Parathyroid adenoma (tissue), 2 donors: Measurements from ENCODE around the gene RALGAPA2.

Experiments used
- H2AFZ ChIP-seq: fragments of 300-600 bp; sonication (generic); one replicate; pipeline ENCODE4 v1.7.0; 2017; ENCODE audit warnings: antibody characterized with exemption, mild to moderate bottlenecking
- H3K27ac ChIP-seq: fragments of 300-600 bp; sonication (generic); one replicate; pipeline ENCODE4 v1.7.0; 2017
- H3K27me3 ChIP-seq: fragments of 300-600 bp; sonication (generic); one replicate; pipeline ENCODE4 v1.7.0; 2017; ENCODE audit warnings: low read length; ENCODE audit not compliant: control insufficient read depth, insufficient read depth
- H3K36me3 ChIP-seq: fragments of 300-600 bp; sonication (generic); one replicate; pipeline ENCODE4 v1.7.0; 2017; ENCODE audit warnings: low read length; ENCODE audit not compliant: control insufficient read depth, insufficient read depth
- H3K4me1 ChIP-seq: fragments of 300-600 bp; sonication (generic); one replicate; pipeline ENCODE4 v1.7.0; 2017; ENCODE audit warnings: control low read depth
- H3K4me2 ChIP-seq: fragments of 300-600 bp; sonication (generic); one replicate; pipeline ENCODE4 v1.7.0; 2017; ENCODE audit warnings: low read length
- H3K4me3 ChIP-seq: fragments of 300-600 bp; sonication (generic); one replicate; pipeline ENCODE4 v1.7.0; 2017; ENCODE audit warnings: low read depth, low read length
- H3K79me2 ChIP-seq: fragments of 300-600 bp; sonication (generic); one replicate; pipeline ENCODE4 v1.7.0; 2017; ENCODE audit warnings: control low read depth
- H3K9ac ChIP-seq: fragments of 300-600 bp; sonication (generic); one replicate; pipeline ENCODE4 v1.7.0; 2017; ENCODE audit warnings: mild to moderate bottlenecking
- H3K9me3 ChIP-seq: fragments of 300-600 bp; sonication (generic); one replicate; pipeline ENCODE4 v1.7.0; 2017; ENCODE audit warnings: low read length; ENCODE audit not compliant: control insufficient read depth
- TF ChIP-seq, protein P1 (sequence below): fragments of 300-600 bp; sonication (generic); IDR thresholded peaks from one replicate; pipeline ENCODE4 v1.7.0; 2017; ENCODE audit warnings: antibody characterized with exemption, mild to moderate bottlenecking
- donor health status: primary hyperparathyroidism.

Gene RALGAPA2

DNA sequence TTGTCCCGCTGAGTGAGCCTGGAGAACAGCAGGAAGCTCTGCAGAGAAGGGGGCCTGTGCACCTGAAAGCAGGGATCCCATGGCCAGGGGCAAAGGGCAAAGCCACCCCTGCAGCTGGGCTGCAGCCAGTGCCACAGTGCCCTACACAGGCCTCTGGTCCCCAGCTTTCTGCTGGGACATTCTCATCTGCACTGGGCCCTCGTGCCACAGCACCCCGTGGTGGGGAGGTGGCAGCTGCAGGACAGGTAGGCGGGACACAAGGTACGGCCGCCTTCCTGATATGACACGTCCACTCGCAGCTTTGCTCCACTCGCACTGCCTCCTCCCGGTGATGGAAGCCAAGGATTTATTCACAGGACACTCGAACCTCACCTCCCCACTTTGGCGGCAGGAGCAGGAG, 317.4 kb downstream of the RALGAPA2 start:
- Histone ChIP-seq H3K4me2 (no peak overlapping the region), H3K4me1 (no peaks in the 10 kb centered on the region), H3K9me3 (no peaks in the 10 kb centered on the region), H3K36me3 (no peaks in the 10 kb centered on the region), H3K79me2 (no peaks in the 10 kb centered on the region), H3K4me3 (no peak overlapping the region), H3K27ac (no peak overlapping the region), H3K27me3 (no peaks in the 10 kb centered on the region), H3K9ac (no peak overlapping the region), H2AFZ (no peak overlapping the region)
- TF ChIP-seq, protein P1, sequence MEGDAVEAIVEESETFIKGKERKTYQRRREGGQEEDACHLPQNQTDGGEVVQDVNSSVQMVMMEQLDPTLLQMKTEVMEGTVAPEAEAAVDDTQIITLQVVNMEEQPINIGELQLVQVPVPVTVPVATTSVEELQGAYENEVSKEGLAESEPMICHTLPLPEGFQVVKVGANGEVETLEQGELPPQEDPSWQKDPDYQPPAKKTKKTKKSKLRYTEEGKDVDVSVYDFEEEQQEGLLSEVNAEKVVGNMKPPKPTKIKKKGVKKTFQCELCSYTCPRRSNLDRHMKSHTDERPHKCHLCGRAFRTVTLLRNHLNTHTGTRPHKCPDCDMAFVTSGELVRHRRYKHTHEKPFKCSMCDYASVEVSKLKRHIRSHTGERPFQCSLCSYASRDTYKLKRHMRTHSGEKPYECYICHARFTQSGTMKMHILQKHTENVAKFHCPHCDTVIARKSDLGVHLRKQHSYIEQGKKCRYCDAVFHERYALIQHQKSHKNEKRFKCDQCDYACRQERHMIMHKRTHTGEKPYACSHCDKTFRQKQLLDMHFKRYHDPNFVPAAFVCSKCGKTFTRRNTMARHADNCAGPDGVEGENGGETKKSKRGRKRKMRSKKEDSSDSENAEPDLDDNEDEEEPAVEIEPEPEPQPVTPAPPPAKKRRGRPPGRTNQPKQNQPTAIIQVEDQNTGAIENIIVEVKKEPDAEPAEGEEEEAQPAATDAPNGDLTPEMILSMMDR = no peak

GRCh38 chr20:20393207-20394120, 319.0 kb downstream of the RALGAPA2 start:
- Histone ChIP-seq H3K9ac (no peak overlapping the region), H3K4me2 (no peak overlapping the region), H3K4me3 (no peak overlapping the region), H3K27me3 (no peaks in the 10 kb centered on the region), H2AFZ (no peak overlapping the region), H3K9me3 (no peaks in the 10 kb centered on the region), H3K27ac (no peak overlapping the region), H3K4me1 (no peaks in the 10 kb centered on the region), H3K79me2 (no peaks in the 10 kb centered on the region), H3K36me3 (no peaks in the 10 kb centered on the region)
- TF ChIP-seq, protein P1 = no peak

GRCh38 chr20:20391766-20392165, 320.7 kb downstream of the RALGAPA2 start:
- H3K27me3 ChIP-seq = no peaks in the 10 kb centered on the region
- H3K4me2 ChIP-seq = no peak overlapping the region
- H3K9ac ChIP-seq = no peak overlapping the region
- H3K27ac ChIP-seq = no peak overlapping the region
- H3K4me1 ChIP-seq = no peaks in the 10 kb centered on the region
- TF ChIP-seq, protein P1 = no peak
- no peak overlapping the region for H3K4me3 ChIP-seq
- no peak overlapping the region for H2AFZ ChIP-seq
- H3K36me3 ChIP-seq = no peaks in the 10 kb centered on the region
- no peaks in the 10 kb centered on the region for H3K9me3 ChIP-seq
- no peaks in the 10 kb centered on the region for H3K79me2 ChIP-seq

DNA sequence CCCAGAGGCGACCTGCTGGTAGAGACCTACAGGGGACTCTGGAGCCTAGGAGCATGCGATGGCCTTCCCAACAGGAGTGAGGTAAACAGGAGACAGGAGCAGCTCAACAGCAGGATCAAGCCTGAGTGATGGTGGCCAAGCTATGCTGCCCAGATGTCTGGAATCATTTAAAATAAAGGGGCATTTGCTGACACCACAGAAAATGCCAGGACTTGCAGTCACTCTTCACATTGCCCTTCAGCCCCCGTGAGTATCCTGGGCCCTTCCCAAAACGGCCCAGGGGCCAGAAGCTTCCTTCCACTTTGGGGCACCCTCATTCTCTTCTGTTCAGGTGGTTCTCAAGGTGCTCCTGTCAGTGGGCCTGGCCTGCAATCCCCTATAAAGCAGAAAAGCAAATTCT, 321.3 kb downstream of the RALGAPA2 start:
- Histone ChIP-seq H3K4me3 (no peak overlapping the region), H3K9ac (no peak overlapping the region), H3K4me1 (no peaks in the 10 kb centered on the region), H3K27me3 (no peaks in the 10 kb centered on the region), H3K27ac (no peak overlapping the region), H3K36me3 (no peaks in the 10 kb centered on the region), H3K9me3 (no peaks in the 10 kb centered on the region), H2AFZ (no peak overlapping the region), H3K79me2 (no peaks in the 10 kb centered on the region), H3K4me2 (no peak overlapping the region)
- TF ChIP-seq, protein P1 = no peak

DNA sequence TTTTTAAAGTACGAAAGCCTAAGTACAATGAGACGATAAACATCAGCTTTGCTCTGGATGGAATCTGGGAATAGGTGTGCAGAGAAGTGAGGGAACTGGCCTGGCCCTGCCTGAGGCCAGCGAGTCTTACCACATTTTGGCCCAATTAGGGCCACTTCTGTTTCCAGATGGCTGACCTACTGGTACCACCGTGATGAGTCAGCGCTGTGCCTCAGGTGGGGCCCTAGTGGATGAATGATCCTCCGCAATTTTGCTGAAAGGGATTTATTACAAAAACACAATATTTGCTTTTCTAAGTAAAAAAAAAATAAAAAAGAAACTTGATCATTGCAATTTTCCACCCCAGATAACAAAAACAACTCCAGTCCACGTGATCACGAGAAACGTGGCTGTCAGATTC, 322.1 kb downstream of the RALGAPA2 start:
- no peak overlapping the region for H3K4me3 ChIP-seq
- H3K9ac ChIP-seq = no peak overlapping the region
- H3K4me2 ChIP-seq = no peak overlapping the region
- H3K27ac ChIP-seq = no peak overlapping the region
- no peak overlapping the region for H2AFZ ChIP-seq
- no peaks in the 10 kb centered on the region for H3K9me3 ChIP-seq
- TF ChIP-seq, protein P1 = no peak
- H3K27me3 ChIP-seq = no peaks in the 10 kb centered on the region
- no peaks in the 10 kb centered on the region for H3K36me3 ChIP-seq
- H3K4me1 ChIP-seq = no peaks in the 10 kb centered on the region
- no peaks in the 10 kb centered on the region for H3K79me2 ChIP-seq
